HG02970 (cell line): ENCODE data around the gene TNP2.
A peak's percentile ranks its signal among the peaks of the same experiment; 100 is the strongest.
"Not testable (repeated sequence)": the region's sequence is repeated elsewhere in the genome, so short reads cannot be mapped to it uniquely, and the experiment has no call there.

ENCODE experiments used
- ATAC-seq: cut with Tn5 transposase; IDR thresholded peaks from one replicate; pipeline ENCODE4 v1.9.1; 2021; ENCODE audit warnings: mild to moderate bottlenecking, moderate library complexity, moderate number of reproducible peaks; ENCODE audit not compliant: unreplicated experiment, low FRiP score

The TNP2 gene

DNA sequence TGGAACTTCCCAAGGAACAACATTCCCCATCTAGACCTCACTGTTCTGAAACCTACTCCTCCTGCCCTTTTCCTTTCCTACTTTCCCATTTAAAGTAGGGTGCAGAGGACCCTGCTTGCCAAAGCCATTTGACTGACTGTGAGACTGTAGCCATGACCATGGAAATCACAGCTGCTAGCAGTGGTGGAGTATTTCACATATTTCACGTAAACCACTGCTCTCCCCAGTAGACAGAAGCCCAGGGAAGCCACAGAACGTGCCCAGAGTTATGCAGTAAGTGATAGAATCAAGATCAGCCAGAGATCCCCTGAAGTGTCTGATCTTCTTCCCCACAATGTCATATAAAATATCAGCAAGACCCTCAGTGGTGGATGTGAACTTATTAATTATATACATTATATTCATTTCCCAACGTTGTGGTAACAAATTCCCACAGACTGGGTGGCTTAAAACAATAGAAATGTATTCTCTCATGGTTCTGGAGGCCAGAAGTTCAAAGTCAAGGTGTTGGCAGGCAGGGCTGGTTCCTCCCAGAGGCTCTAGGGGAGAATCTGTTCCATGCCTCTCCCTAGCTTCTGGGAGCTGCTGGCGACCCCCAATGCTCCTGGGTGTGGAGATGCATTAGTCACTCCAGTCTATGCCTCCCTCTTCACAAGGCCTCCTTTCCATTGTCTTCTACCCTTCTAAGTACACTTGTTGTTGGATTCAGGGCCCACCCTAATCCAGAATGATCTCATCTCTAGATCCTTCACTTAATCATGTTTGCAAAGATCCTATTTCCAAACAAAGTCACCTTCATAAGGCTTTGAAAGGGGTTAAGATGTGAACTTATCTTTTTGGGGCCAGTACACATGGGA lies 32.7 kb upstream of the TNP2 start:
- ATAC-seq, result no peak

GRCh38 chr16:11300560-11300892 lies 31.4 kb upstream of the TNP2 start:
- no peak for ATAC-seq

- no peak for ATAC-seq
Observed at GRCh38 chr16:11299865-11300559, 30.9 kb upstream of the TNP2 start.

DNA sequence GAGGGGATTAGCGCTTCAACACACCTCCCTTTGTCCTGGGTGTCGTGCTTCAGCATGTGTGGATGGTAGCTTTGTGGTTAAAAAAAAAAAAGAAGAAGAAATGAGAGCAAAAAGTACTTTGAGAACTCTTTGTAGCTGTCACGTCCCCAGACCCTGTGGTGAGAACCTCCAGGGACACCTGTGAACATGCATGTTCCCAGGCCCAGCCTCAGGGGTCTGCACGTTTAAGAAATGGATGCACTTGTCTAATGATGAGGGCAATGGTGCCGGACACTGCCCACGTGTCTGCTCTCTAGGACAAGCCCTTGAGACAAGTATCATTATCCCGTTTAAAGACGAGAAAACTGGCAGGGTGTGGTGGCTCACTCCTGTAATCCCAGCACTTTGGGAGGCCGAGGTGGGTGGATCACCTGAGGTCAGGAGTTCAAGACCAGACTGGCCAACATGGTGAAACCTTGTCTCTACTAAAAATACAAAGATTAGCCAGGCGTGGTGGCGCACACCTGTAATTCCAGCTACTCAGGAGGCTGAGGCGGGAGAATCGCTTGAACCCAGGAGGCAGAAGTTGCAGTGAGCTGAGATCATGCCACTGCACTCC lies 29.9 kb upstream of the TNP2 start:
- ATAC-seq, result peak; percentile 39

DNA sequence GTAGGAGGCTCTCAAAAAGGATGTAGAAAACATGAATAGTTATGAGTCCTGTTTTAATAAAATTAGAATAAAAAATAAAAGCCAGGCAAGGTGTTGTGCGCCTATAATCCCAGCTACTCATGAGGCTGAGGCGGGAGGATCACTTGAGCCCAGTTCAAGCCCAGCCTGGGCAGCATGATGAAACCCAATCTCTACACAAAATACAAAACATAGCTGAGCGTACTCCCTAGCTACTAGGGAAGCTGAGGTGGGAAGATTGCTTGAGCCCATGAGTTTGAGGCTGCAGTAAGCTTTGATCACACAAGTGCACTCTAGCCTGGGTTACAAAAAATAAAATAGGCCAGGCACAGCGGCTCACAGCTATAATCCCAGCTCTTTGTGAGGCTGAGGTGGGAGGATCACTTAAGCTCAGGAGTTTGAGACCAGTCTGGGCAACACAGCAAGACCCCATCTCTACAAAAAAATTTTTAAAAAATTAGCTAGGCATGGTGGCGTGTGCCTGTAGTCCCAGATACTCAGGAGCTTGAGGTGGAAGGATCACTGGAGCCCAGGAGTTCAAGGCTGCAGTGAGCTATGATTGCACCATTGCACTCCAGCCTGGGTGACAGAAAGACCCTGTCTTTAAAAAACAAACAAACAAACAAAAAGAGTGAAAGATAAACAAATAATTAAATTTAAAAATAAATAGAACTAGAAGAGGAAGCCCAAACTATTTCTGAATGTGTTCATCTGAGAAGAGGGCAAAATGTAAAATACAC lies 29.2 kb upstream of the TNP2 start:
- no peak for ATAC-seq

GRCh38 chr16:11297492-11298142 lies 28.5 kb upstream of the TNP2 start:
- ATAC-seq, result peak; percentile 64

- ATAC-seq, result no peak
Observed at GRCh38 chr16:11296706-11297491, 27.8 kb upstream of the TNP2 start.

DNA sequence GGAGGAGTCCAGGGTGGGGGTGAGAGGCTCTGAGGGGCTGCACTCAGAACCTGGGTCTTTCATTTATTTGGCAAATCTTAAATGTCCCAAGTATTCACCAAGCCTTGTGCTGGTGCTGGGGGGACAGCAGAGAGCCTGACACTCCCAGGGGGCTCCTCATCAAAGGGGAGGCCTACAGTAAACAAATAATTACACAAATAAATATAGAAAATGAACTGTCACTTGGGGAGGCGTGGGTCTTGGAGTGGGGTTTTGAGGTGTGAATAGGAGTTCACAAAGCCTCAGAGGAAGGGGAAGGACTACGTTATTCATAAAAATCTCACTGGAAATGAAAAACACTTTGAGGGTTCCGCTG lies 27.2 kb upstream of the TNP2 start:
- ATAC-seq, result no peak

DNA sequence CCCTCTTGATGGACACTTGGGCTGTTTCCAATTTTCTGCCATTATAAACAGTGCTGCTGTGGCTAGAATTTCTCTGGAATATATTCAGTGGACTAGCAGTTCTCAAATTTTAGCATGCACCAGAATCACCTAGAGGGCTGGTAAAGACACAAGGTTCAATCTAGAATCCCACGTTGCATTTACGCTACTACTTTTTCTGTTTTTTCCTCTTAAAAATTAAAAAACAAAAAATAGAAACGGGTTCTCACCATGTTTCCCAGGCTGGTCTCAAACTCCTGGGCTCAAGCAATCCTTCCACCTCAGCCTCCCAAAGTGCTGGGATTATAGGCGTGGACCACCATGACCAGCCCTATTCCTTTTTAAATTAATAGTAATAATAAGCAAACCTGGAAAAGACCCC lies 26.5 kb upstream of the TNP2 start:
- no peak for ATAC-seq

- ATAC-seq, result no peak
Observed at GRCh38 chr16:11292076-11292748, 23.1 kb upstream of the TNP2 start.

GRCh38 chr16:11291091-11291703 lies 22.1 kb upstream of the TNP2 start:
- ATAC-seq, result no peak

GRCh38 chr16:11290102-11290893 lies 21.2 kb upstream of the TNP2 start:
- no peak for ATAC-seq

DNA sequence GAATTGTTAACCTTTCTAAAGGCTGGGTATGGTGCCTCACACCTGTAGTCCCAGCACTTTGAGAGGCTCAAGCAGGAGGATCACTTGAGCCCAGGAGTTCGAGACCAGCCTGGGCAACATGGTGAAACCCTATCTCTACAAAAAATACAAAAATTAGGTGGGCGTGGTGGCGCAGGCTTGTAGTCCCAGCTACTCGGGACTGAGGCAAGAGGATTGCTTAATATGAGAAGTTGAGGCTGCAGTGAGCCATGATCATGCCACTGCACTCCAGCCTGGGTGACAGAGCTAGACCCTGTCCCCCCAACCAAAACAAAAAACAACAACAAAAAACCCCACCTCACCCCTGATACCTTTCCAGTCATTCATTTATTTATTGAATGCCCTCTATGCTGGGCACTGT lies 20.6 kb upstream of the TNP2 start:
- ATAC-seq, result not testable (repeated sequence)

DNA sequence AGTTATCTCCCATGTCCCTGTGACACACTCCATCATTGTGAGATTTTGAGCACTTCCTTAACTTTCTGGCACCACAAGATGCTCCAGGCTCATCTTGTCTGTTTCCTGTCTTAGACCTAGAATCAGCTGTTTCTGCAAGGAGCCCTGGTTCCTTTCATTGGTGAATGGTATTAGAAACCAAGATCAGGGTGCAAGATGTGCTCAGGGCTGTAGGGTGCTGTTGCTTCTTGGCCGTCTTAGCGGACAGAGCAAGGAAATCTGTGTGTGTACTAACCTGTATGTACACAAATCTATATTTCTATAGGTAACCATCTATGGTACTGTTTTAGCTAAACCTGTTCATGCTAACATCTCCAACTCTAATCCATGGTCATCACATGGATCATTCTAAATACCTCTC lies 20.1 kb upstream of the TNP2 start:
- no peak for ATAC-seq

GRCh38 chr16:11285842-11286241 lies 16.7 kb upstream of the TNP2 start:
- no peak for ATAC-seq

DNA sequence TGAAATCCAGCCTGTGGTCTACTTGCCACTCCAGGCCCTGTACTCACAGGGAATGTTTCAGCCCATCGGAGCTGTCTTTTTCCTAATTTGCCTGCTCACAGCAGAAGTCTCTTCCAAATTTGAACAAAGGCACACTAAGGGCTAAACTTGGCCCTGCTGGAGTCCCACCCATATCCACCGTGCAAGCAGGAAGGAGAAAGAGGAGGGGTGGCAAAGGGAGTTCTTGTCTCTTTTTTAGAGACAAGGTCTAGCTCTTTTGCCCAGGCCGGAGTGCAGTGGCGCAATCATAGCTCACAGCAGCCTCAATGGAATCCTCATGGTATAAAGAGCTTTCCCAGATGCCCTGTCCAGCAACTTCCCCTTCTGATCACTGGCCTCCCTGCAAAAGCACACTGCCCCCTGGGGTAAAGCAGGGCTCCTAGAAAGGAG lies 14.7 kb upstream of the TNP2 start:
- no peak for ATAC-seq

DNA sequence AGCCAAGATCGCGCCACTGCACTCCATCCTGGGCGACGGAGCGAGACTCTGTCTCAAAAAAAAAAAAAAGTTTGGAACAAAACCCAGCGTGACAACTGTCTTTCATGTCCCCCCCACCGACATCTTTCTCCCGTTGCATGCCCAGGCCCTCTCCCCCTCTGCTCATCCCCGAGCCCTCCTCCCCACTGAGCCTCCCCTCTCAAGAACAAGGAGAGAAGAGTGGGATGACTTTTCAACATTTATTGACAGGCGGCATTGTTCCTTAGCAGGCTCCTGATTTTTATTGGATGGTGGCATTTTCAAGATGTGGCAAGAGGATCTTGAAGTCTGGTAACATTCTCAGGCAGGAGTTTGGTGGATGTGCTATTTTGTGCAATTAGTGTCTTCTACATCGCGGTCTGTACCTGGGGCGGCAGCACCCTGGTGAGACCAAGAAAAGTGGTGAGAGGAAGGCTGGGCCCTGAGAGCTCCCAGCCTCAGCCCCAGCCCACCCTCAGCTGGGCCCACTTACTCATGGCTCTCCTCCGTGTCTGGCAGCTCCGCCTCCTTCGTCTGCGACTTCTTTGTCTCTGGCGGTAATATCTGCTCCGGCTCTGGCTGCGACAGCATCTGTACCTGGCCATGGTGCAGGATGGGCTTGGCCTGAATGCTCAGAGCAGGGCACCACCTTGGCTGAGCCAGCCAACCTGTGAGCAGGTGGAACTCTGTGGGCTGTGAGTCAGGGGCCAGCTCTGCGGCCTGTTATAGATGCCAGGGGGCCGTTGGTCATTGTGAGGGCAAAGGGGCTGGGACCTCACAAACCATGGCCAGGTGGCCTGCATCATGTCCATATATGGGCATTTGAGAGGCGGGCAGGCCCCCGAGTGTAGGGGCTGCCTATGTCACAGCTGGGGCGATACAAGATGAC lies 11.7 kb upstream of the TNP2 start, which contains the start of gene PRM1:
Gene PRM1 (minus strand): TSS at position 715 of the 907 bp plus-strand sequence. CDS start 92 bp downstream, at position 623.
- no peak for ATAC-seq
